Ishikawa (cell line): Measurements from ENCODE around the gene GDI1.
A peak's percentile ranks its signal among the peaks of the same experiment; 100 is the strongest.

ENCODE experiments used
- CEBPB ChIP-seq: IDR thresholded peaks from 2 replicates; pipeline ENCODE4 v1.6.1; 2012
- CREB1 ChIP-seq: IDR thresholded peaks from 2 replicates; pipeline ENCODE4 v1.6.1; 2012; ENCODE audit warnings: low read depth
- EGR1 ChIP-seq: IDR thresholded peaks from 2 replicates; pipeline ENCODE4 v1.6.1; 2012
- EP300 ChIP-seq: IDR thresholded peaks from 2 replicates; pipeline ENCODE4 v1.6.1; 2012; ENCODE audit warnings: borderline replicate concordance
- FOXM1 ChIP-seq: IDR thresholded peaks from 2 replicates; pipeline ENCODE4 v1.6.1; 2012; ENCODE audit warnings: low read depth, borderline replicate concordance
- NFIC ChIP-seq: IDR thresholded peaks from 2 replicates; pipeline ENCODE4 v1.6.1; 2012
- RAD21 ChIP-seq: IDR thresholded peaks from 2 replicates; pipeline ENCODE4 v1.6.1; 2012; ENCODE audit warnings: low read depth
- TAF1 ChIP-seq: IDR thresholded peaks from 2 replicates; pipeline ENCODE4 v1.6.1; 2012; ENCODE audit warnings: low read depth, mild to moderate bottlenecking
- TCF12 ChIP-seq: IDR thresholded peaks from 2 replicates; pipeline ENCODE4 v1.6.1; 2012; ENCODE audit warnings: low read depth
- TEAD4 ChIP-seq: IDR thresholded peaks from 2 replicates; pipeline ENCODE4 v1.6.1; 2012
- YY1 ChIP-seq: IDR thresholded peaks from 2 replicates; pipeline ENCODE4 v1.6.1; 2012; ENCODE audit warnings: low read depth
- ZBTB7A ChIP-seq: IDR thresholded peaks from 2 replicates; pipeline ENCODE4 v1.6.1; 2012; ENCODE audit warnings: low read depth
- TF ChIP-seq, protein P1 (sequence below): IDR thresholded peaks from 2 replicates; pipeline ENCODE4 v1.6.1; 2012; ENCODE audit warnings: low read depth, mild to moderate bottlenecking
- TF ChIP-seq, protein P2 (sequence below): IDR thresholded peaks from 2 replicates; pipeline ENCODE4 v1.6.1; 2012
- TF ChIP-seq, protein P3 (sequence below): IDR thresholded peaks from 2 replicates; pipeline ENCODE4 v1.6.1; 2012

GDI1 gene

DNA sequence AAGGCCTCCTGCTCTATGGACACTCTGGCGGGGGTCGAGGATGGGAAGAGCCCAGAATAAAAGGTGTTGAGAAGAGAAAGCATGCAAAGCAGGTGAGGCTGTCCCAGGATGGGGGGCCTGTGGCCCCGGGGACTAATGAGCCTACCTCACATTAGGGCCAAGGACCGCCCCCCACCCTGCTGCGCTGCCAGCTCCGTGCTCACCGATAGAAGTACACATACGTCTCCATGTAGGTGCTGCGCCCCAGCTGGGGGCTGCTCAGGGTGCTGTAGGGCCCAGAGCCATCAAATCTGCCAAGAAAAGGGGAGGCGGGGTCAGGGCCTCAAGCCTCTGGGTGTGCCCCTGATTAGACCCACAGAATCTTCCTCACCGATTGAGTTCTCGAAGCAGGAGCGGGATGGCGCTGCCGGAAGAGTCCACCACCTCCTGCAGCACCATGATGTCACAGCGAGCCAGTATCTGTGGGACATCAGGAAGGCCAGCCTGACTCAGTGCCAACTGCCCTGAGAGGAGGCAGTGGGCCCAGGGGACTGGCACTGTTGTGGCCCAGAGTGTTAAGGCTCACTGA, 32.2 kb upstream of the GDI1 start:
- TF ChIP-seq CREB1 (no peak), CEBPB (no peak), RAD21 (no peak), EGR1 (no peak)
- TF ChIP-seq, protein P1, sequence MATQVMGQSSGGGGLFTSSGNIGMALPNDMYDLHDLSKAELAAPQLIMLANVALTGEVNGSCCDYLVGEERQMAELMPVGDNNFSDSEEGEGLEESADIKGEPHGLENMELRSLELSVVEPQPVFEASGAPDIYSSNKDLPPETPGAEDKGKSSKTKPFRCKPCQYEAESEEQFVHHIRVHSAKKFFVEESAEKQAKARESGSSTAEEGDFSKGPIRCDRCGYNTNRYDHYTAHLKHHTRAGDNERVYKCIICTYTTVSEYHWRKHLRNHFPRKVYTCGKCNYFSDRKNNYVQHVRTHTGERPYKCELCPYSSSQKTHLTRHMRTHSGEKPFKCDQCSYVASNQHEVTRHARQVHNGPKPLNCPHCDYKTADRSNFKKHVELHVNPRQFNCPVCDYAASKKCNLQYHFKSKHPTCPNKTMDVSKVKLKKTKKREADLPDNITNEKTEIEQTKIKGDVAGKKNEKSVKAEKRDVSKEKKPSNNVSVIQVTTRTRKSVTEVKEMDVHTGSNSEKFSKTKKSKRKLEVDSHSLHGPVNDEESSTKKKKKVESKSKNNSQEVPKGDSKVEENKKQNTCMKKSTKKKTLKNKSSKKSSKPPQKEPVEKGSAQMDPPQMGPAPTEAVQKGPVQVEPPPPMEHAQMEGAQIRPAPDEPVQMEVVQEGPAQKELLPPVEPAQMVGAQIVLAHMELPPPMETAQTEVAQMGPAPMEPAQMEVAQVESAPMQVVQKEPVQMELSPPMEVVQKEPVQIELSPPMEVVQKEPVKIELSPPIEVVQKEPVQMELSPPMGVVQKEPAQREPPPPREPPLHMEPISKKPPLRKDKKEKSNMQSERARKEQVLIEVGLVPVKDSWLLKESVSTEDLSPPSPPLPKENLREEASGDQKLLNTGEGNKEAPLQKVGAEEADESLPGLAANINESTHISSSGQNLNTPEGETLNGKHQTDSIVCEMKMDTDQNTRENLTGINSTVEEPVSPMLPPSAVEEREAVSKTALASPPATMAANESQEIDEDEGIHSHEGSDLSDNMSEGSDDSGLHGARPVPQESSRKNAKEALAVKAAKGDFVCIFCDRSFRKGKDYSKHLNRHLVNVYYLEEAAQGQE, result no peak

DNA sequence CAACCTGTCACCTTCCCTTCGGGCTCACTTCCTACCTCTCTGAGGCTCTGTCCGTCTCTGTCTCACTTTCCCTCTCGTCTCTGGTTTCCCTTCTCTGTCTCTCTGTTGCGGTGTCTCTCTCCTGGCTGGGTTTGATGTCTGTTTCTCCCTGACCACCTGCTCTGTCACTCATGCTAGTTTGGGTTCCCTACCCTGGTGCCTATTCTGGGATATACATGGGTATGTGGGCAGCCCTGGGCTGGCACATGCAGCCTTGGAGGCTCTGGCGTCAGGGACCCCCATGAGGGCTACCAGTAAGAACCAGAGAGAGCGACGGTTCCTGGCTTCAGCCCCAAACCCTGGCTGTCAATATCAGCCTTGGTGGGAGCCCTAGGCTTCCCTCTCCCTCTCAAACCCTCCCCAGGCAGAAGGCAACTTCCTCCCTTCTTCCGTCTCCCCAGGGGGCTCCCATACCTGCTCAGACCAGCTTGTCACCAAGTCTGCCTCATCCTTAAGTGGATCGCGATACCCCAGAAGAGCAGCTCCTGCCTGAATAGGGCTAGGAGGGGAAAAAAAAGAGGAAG, 28.2 kb upstream of the GDI1 start:
- TF ChIP-seq EGR1 (no peak), TEAD4 (no peak), ZBTB7A (no peak), FOXM1 (no peak), NFIC (no peak), CREB1 (no peak), TAF1 (no peak), TCF12 (no peak), CEBPB (no peak)
- TF ChIP-seq, protein P2, sequence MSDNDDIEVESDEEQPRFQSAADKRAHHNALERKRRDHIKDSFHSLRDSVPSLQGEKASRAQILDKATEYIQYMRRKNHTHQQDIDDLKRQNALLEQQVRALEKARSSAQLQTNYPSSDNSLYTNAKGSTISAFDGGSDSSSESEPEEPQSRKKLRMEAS, result no peak
- TF ChIP-seq, protein P1, result no peak

DNA sequence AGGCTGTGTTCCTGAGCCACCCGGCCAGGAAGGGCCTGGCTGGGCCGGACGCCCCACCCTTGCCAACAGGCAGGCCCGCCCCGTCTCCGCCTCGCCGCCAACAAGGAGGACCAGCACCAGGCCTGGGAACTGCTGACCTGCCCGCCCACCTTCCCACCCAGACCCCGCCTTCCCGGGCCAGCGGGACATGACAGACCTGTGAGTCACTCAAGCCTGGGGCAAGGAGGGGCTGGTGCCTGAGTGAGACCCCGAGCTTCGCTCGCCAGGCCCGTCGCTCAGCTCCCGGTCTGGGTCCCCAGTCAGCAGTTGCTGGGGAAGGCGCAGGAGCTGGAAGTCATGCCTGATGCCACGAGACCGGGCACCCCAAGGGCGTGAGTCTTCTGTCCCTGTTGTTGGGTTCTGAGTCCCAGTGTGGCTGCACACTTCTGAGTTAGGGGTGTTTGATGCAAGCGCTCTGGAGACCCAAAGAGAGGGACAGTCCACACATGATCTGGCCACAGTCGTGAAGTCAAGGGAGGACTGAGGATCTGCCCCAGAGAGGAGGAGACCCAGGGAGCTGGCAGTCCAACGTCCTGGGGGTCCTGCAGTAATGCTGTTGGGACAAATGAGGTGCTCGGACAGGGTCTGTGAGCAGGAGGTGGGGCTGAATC, 27.6 kb upstream of the GDI1 start, which contains the start of gene DNASE1L1:
Gene DNASE1L1, minus strand, starts transcription at position 33 of the 650 bp plus-strand sequence. CDS start 3,686 bp downstream, outside the sequence.
- peak; percentile 92 for TF ChIP-seq ZBTB7A
- TF ChIP-seq CEBPB, result no peak

DNA sequence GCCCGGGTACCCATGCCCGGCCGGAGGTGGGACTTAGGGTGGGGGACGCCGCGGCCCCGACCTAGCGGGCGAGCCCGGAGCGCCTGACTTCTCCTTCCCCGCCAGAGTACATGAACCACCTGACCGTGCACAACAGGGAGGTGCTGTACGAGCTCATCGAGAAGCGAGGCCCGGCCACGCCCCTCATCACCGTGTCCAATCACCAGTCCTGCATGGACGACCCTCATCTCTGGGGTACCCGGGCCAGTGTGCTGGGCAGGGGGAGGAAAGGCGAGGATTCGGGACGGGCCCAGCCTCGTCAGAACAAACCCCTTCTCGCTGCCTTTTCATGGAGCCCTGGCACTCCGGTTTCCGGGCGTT, 25.0 kb upstream of the GDI1 start:
- TF ChIP-seq TCF12 (no peak), TAF1 (no peak; the same call in 1 of the 2 replicates), NFIC (no peak), TEAD4 (no peak)
- TF ChIP-seq, protein P2, result 0 out of 2 replicates have a peak, but pooled peaks have one; percentile 18
- TF ChIP-seq, protein P3, sequence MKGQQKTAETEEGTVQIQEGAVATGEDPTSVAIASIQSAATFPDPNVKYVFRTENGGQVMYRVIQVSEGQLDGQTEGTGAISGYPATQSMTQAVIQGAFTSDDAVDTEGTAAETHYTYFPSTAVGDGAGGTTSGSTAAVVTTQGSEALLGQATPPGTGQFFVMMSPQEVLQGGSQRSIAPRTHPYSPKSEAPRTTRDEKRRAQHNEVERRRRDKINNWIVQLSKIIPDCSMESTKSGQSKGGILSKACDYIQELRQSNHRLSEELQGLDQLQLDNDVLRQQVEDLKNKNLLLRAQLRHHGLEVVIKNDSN, result peak; percentile 56; the same call in 1 of the 2 replicates

DNA sequence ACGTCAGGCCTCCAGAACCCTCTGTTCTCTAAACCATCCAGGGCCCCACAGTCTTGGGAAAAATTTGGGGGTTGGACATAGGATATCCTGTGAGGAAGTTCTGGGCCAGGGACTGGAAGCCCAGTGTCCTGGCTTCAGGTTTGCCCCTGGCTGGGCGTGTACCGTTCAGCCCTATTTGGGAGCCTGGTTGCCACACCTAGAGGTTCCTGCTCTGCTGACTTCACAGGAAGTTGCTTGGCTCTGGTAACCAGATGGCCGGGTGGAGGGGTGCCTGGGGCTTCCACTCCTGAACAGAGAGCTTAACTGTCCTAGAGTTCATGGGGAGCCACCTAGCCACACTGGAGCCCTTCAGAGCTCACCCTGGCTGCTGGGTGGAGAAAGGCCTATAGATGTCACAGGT, 24.5 kb upstream of the GDI1 start:
- no peak for TF ChIP-seq CEBPB
- TF ChIP-seq, protein P3, result no peak
- no peak for TF ChIP-seq CREB1
- TF ChIP-seq NFIC, result no peak
- no peak for TF ChIP-seq TEAD4

DNA sequence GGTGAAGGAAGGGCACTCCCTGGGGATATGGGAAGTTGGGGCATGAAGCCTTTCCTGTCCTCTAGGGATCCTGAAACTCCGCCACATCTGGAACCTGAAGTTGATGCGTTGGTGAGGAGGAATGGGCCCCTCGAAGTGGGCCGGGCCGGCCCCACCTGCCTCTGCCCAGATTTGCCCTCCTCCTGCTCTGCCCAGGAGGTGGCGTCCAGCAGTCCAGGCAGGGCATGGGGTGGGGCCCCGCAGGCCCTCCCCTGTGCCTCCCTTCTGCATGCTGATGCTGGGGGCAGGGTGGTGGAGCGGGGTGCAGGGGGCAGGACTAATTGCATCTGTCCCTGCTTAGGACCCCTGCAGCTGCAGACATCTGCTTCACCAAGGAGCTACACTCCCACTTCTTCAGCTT, 23.8 kb upstream of the GDI1 start:
- TF ChIP-seq YY1 (no peak), CREB1 (no peak), CEBPB (no peak), EP300 (no peak), ZBTB7A (no peak), NFIC (no peak), TEAD4 (no peak), FOXM1 (no peak), RAD21 (no peak)
- TF ChIP-seq, protein P1, result no peak
- TF ChIP-seq, protein P2, result no peak
- TF ChIP-seq, protein P3, result no peak
